Cerebellar nuclear complex (tissue), 1 donor: ENCODE measurements around the gene NME8.
"Not testable (repeated sequence)": the region's sequence is repeated elsewhere in the genome, so short reads cannot be mapped to it uniquely, and the experiment has no call there.

Experiments used
- DNase-seq, 2 experiments: peaks; one replicate each; lab custom pipeline; 2025; lab: John Stamatoyannopoulos, UW

The NME8 gene, protein sequence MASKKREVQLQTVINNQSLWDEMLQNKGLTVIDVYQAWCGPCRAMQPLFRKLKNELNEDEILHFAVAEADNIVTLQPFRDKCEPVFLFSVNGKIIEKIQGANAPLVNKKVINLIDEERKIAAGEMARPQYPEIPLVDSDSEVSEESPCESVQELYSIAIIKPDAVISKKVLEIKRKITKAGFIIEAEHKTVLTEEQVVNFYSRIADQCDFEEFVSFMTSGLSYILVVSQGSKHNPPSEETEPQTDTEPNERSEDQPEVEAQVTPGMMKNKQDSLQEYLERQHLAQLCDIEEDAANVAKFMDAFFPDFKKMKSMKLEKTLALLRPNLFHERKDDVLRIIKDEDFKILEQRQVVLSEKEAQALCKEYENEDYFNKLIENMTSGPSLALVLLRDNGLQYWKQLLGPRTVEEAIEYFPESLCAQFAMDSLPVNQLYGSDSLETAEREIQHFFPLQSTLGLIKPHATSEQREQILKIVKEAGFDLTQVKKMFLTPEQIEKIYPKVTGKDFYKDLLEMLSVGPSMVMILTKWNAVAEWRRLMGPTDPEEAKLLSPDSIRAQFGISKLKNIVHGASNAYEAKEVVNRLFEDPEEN

DNA sequence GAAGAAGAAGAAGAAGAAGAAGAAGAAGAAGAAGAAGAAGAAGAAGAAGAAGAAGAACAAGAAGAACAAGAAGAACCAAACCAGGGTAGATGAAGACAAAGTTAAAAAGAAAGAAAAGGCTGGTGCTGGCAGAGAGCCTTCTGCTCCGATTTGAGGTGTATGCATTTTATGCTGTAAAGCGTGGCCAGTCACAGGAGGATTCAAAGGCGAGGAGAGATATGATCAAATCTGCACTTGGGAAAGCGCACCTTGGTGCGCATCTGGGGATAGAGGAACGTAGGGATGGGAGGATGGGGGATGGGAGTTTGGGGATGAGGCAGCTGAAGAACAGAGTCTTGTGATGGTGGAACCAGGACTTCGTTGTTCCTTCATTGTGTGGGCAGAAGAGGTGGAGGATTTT lies at the start of gene NME8:
Gene NME8 (plus strand): TSS at position 301 of the 400 bp plus-strand sequence. CDS start 1,670 bp downstream, outside the sequence.
- DNase-seq = no peak

DNA sequence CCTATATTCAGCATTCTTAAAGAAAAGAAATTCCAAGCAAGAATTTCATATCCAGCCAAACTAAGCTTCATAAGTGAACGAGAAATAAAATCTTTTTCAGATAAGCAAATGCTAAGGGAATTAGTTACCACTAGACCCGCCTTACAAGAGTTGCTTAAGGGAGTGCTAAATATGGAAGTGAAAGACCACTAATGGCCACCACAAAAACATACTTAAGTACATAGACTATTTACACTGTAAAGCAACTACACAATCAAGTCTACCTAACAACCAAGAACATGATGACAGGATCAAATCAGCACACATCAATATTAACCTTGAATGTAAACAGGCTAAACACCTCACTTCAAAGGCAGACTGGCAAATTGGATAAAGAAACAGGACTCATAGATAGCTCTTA lies 42.2 kb upstream of the NME8 start:
- no peak for DNase-seq

DNA sequence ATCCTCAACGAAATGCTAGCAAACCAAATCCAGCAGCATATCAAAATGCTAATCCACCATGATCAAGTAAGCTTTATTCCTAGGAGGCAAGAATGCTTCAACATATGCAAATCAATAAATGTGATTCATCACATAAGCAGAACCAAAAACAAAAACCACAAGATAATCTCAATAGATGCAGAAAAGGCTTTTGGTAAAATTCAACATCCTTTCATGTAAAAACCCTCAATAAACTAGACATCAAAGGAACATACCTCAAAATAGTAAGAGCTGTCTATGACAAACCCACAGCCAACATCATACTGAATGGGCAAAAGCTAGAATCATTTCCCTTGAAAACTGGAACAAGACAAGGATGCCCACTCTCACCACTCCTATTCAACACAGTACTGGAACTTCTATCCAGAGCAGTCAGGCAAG lies 36.2 kb upstream of the NME8 start:
- not testable (repeated sequence) for DNase-seq

DNA sequence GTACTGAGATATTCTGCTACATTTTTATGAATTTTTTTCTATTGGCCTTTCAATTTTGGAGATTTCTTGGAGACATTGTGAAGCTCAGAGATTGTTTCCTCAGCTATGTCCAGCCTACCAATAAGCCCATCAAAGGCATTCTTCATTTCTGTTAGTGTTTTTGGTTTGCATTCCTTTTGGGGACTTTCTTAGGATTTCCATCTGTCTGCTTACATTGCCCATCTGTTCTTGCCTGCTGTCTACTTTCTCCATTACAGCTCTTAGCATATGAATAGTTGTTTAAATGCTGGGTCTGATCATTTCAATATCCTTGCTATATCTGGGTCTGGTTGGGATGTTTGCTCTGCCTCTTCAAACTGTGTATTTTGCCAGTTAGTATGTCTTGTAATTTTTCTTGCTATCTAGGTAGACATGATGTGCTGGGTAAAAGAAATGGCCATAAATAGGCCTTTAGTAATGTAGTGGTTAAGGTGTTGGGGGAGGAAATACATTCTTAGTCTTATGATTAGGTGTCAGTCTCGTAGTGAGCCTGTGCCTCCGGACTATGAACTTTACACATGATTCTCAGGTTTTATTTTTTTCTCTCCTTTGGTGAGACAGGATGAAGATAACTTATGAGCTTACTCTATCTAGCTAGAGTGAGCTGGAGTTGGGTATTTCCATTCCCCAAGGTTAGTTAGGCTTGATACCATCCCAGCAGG lies 32.6 kb upstream of the NME8 start:
- no peak for DNase-seq

DNA sequence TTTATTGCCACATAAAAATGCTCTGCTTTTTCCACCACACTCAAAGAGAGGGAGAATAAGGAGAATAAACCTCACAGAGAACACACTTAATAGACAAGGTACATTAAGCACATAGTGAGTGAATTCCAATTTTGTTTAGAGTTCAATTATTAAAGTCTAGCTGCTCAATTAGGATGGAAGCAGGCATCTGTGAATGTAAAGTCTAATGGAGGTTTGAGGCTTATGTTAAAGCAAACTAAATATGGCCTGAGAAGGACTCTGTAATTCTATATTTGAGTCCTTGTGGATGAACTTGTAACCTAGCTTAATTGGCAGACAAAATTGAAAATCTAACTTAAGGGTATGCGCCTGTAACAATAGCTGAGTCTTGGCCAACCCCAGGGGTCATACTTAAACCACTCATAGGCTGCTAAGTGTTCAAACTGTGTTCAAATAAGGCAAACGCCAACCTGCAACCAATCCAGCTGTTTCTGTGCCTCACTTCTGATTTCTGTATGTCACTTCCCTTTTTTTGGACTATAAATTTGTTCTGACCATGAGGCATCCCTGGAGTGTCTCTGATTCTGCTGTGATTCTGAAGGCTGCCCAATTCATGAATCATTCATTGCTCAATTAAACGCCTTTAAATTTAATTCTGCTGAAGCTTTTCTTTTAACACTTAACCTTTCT lies 31.3 kb upstream of the NME8 start:
- DNase-seq = no peak

DNA sequence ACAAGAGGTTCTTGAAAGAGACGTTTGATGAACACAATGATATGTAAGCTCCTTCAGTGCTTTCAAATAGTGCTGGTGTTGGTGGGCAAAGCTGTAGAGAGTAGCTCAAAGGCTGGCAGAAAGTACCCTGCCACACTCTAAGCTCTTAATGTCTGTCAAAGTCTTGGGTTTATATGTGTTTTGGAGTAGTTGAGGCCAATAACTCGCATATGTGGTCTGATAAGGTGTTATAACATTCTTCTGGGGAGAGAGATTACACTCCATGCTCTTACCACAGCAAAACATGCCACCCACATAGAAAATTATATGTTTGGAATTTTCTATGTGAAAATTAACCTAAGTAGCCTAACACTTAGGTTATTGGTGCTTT lies 30.8 kb upstream of the NME8 start:
- DNase-seq = no peak

DNA sequence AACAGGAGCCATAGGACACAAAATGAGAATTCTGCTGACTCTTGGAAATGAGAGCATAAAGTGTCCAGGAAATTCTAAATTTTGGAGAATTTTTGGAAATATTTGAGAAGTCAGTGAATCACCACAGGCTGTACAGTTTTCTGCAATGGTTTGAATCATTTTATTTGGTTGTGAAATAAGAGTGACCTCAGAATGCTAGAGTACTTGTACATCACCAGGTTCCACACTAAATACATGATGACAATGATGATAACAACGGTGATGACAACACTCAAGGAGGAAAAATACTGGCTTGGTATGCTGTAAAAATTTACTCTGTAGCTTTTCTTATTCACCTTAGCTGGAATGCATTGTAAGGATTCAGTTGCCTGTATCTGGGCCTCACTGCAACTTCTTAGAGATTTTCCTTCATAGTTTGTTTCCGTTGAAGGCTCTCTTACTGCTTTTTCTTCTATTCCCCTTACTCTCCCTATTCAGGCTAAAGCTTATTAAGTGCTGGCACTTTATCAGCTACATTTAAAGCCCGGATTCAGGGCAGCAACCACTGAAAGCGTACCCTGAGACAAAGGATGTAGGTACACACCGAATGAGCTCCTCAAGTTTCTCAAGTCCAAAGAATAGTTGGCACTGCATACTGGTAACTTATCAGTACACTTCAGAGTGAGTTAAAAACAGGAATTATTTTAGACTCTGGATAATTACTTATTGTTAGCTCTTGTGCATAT lies 30.2 kb upstream of the NME8 start:
- no peak for DNase-seq

DNA sequence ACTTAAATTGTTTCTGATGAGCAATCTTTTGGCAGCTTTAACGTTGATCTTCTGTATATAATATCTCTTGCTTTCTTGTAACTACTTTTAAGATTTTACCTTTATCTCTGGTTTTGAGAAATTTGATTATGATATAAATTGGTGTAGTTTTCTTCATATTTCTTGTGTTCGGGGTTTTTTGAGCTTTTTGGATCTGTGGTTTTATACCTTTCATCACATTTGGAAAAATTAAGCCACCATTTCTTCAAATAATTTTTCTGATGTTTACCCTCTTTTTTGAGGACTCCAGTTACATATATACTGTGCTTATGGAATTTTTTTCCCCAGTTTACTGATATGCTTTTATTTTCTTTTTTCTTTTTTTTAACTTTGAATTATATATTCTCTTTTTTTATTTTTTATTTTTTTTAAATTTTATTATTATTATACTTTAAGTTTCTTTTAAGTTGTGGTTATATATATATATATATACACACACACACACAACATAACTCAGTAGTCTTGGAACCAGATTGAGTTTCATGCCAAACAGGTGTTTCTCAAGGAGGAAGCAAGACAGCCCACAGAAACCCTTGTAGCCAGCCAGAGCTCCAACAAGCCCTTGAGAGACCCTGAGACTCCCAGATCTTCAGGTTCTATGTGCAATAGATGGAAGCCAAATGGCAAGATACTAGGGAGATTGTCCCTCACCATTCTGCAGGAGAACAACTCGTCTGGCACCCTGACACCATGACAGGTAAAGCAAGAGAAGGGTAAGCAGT lies 27.5 kb upstream of the NME8 start:
- DNase-seq = no peak

DNA sequence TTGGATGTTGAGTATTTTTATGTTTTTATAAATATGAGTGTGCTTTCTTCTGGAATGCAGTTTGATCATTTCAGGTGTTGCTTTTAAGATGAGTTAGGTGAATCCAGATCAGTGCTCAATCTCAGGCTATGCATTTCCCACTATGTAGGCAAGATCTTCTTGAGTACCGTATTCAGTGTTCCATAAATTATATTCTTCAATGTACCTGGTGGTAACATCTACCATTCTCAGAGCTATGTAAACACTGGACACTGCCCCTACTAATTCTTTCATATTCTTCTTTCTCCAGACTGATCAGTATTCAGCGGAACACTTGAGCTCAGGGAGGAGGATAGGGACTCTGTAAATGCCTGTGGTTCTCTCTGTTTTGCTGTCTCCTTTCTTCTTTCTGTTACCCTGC lies 25.5 kb upstream of the NME8 start:
- DNase-seq = no peak

DNA sequence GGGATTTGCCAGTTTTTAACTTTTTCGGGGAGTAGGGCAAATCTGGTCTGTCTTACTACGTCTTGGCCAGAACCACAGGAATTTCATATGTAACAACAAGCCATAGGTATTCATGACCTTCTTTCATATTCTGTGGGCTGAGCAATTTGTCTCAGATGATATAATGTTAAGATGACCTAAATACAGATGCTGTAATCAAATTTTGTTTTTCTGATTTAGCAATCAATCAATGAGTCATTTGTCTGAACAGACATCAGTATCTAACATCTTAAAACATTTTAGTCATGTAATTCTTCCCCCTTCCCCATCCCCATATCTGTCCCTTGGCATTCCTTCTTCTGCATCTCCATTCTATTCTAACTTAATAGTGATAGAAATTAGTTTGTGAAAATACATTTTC lies 24.8 kb upstream of the NME8 start:
- no peak for DNase-seq

DNA sequence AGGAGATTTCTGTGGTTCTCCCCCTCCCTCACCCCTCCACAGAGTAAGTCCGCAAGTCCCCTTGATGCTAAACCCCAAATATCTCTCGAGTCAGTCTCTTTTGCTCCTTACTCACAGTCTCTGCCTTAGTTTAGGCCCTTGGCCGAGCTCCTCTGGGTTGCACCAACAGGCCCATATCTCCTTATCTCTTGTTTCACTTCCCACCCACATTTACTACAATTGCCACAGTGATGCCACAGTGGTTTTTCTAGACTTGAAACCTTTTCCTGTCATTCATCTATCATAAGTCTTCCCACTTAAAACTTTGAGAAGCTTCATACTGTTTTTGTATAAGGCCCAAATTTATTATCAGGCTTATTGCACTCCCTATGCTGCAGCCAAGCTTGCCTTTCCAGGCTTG lies 23.4 kb upstream of the NME8 start:
- DNase-seq = no peak

DNA sequence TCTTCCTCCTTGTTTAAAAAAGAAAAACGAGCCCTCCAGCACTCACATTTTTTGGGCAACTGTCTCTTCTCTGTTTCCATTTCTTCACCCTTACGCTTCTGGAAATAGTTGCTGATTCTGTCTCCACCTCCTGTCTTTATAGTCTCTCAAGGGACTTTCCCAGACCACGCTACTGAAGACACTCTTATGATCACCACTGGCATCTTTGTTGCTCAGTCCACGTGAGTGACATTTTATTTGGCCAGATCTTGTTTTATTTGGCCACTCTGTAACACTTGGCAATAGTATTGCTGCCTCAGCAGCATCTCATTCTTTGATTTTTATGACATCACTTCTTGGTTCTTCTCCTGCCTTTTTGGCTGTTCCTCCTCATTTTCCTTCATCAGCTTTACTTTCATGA lies 21.6 kb upstream of the NME8 start:
- DNase-seq = no peak

DNA sequence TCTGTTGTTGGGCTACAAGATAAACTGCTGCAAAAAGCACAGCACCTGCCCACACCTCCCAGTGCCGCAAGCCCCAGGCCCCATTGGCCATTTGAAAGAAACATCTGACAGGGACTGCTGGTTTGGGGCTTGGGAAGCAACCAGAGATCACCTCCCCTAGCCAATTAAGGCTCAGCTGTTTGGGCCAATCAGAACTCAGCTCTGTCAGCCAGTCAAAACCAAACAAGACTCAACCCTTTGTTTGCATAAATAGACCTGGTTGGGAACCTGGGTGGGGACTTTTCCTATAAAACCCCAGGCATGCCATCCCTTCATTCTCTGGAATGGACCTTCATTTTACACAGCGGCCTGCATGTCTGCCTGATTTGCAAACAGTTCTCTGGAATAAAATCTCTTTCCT lies 17.2 kb upstream of the NME8 start:
- DNase-seq = no peak

DNA sequence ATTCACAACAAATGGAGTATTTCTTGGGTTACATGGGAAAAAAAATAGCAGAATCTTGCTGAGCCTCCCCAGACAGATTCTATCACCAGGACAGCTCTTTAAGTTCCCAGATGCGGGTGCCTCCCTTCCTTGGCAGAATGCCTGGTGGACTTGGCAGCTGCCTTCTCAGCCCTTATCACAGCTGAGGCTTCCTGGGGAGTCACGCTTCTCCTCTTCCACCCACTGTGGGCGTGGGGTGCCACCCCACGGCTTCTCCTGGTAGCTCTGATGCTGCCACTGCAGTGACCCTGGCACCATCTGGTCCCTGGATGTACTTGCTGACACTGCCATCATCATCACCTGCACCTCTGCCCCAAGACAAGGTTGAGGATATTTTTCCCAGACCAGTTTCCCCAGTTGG lies 16.2 kb upstream of the NME8 start:
- no peak for DNase-seq

DNA sequence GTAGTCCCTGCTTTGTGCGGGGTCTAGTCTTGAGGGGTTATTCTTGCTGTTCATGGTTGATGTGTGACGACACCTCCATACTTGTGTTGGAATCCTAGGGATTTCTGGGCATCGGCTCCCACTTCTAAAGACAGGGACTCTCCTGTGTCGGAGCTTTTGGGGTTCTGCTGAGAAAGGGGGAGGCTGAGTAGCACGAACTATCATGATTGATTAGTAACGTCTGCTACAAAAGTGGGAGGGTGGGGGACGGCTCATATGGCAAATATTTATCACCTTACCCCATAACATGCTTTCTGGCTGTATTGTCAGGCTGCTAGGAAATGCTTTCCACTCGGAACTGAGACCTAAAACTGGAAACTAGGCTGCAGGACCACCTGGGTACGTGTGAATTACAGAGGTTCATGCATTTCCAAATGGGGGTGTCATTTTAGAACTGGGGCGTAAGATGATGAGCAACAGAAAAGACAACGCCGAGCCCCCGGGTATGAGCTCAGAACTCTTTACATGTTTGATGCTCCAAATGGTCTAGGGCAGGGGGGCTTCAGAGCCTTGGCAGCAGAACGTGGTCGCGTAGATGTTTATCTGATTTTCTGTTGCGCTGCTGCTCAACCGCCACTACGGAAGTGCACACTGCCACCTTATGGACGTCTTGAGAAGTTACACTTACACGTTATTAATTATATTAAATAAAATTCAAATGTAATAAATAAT lies 15.1 kb upstream of the NME8 start:
- no peak for DNase-seq

DNA sequence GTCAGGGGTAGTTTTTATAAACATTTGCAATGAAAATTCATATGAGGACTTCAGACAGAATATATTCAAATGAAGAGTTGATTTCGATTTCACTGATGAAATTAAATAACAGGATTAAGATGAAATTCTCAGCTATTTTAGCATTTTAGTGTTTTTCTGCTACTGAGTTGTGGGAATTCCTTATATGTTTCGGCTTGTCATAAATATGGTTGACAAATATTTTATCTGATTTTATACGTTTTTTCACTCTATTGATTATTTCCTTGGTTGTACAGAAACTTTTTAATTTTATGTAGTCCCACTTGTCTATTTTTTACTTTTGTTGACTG lies 14.6 kb upstream of the NME8 start:
- DNase-seq = no peak

DNA sequence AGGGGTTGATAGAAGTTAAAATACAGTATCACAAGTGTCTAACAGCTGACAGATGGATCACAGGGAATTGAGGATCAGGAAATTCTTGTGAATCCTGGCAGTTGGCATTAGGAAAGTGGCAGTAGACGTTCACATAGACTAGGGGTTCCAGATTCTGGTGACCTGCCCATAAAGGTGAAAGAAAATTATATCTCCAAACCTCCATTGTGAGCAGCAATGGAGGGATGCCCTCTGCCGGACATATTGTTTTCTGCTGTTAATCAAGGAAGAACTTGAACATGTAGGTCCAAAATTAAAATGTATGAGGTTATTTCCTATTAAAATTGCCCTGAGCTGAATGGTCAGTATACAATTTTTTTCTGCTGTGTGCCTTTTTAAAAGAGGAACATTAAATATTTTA lies 5.1 kb downstream of the NME8 start:
- DNase-seq = no peak

DNA sequence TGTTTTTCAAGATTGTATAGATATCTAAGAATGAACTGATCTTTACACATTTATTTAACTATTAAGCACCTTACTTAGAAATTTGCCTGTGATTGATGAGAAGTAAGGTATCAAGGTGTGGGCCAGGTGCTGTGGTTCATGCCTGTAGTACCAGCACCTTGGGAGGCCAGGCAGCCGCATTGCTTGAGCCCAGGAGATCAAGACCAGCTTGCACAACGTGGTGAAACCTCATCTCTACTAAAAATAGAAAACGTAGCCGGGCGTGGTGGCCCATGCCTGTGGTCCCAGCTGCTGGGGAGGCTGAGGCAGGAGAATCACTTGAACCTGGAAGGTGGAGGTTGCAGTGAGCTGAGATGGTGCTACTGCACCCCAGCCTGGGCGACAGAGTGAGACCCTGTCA lies 33.7 kb downstream of the NME8 start:
- no peak for DNase-seq

DNA sequence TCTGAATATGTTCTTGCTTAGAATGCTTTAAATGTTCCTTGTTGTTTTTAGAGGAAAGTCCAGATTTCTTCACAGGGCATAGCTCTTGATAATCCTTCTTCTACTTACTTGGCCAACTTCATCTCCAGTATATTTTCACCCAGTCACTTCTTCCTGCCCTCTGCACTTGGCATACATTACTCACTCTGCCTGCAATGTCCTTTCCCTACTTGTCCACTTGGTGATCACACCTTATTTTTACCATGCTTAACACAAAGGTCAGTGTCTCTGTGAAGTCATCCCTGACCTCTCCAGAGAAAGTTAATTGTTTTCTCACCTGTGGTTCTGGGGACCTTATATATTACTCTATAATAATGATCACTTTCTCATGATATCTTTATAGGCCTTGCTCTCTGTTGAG lies 45.0 kb downstream of the NME8 start:
- DNase-seq = no peak

DNA sequence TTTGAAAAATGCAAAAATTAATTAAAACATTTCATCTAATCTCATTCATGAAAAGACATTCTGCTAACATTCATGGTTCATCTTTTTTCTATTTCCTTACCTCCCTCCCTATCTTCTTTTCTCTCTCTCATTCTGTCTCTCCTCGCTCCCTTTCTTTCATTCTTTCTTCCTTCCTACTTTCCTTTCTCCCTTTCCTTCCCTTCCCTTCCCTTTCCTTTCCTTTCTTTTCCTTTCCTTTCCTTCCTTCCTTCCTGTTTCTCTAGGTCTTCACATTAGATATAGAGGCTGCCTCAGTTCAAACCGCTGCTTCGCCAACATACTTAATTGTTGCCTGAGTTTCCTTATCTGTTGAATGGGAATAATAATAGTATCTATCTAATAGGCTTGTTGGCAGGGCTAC lies 46.3 kb downstream of the NME8 start:
- DNase-seq = no peak

DNA sequence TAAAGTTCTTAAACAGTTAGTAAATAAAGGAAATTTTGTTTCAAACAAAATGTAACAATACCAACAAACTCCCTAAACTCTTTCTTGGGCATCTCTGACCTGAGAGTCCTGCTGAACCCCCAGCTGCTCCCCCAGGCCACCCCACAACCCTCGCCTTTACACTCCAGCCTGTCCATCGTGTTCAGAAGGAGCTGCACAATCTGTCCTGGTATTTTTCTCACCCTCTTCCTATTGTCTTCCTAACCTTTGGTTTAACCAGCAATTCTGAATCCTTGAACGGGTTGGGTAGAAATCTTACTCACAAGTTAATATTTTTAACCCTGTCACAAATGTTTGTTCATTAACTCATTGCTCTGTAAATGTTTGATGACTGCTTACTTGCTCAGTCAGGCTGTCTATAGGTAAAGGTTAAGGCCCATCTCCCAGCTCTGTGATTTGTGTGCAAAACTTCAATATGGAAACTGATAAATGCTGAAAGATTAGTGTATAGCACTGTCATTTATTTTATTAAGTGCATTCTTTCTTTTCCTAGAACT lies 51.4 kb downstream of the NME8 start:
- DNase-seq = no peak
